GM18519 (cell line): Measurements from ENCODE around the gene RALB.

Source experiments
- ATAC-seq: cut with Tn5 transposase; IDR thresholded peaks from one replicate; pipeline ENCODE4 v1.9.1; 2021; ENCODE audit warnings: mild to moderate bottlenecking, moderate library complexity; ENCODE audit not compliant: unreplicated experiment, low FRiP score

Gene RALB, protein sequence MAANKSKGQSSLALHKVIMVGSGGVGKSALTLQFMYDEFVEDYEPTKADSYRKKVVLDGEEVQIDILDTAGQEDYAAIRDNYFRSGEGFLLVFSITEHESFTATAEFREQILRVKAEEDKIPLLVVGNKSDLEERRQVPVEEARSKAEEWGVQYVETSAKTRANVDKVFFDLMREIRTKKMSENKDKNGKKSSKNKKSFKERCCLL

DNA sequence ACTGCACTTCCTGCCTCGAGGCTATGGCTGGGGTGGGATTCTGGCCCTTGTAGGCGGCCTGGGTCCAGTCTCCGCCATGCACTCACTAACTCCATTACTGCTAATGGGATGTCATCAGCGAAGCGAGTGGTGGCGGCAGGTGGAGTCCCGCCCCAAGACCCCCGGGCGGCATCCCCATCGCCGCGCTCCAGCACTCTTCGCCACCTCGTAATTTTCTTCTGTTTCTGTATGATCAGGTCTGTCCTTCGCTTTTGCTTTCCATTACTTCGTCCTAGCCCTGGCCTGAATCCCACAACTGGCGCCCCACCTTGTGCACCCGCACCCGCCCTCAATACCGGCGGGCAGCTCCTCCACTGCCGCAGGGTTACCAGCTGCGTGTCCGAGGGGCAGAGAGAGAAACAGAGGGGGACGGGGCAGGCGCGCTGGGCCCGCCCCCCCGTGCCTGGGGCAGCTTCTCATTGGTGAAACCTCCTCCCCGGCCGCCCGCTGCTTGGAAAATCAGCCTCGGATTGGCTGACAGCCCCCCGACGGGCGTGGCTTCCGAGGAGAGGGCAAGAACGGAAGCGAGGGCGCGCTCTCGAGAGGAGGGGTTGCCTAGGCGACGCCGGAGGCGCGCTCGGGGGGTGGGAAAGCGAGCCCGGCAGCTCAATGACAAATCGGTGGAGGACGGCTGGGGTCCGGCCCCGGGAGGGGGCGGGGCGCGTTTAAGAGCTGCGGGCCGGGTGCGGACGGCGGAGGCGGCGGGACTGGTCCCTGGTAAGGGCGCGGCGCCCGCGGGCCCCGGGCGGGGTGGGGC, at the start of gene RALB:
RALB (plus strand) TSS at position 628 of the 796 bp plus-strand sequence. CDS start 25,813 bp downstream, outside the sequence.
- peak; percentile 85 for ATAC-seq

DNA sequence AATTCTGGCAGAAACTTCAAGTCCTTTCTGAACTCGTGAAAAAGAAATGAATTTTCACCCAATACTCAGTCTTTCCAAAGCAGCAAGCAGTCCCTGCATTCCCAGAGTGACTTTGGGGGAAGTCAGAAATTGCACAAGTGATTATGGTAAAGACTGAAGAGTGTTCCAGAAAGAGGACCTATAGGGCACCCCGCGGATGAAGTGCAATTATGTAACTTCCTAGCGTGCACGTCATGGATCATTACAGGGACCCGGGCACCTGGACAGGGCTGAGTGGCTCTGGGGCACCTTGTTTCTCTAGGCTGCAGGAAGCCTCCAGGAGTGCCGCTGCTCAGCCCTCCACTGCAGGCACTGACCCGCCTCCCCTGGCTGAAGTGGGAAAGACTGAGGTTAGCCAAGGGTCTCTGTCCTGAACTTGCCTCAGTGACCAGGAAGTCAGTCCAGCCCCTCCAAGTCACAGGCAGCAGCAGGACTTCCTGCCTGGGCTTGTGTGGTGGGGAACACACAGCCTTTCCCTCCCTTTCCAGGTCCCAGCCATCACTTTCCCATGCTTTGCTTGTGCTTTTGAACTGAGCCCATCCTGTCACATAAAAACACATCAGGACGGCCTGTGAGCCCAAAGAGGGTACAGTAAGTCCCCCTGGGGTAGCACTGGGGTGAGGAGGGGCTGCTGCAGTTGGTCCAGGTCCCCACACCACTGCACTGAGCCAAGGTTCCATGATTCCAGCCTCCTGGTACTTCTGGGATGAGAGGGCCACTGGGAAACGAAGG, 49.2 kb upstream of the RALB start:
- no peak for ATAC-seq

DNA sequence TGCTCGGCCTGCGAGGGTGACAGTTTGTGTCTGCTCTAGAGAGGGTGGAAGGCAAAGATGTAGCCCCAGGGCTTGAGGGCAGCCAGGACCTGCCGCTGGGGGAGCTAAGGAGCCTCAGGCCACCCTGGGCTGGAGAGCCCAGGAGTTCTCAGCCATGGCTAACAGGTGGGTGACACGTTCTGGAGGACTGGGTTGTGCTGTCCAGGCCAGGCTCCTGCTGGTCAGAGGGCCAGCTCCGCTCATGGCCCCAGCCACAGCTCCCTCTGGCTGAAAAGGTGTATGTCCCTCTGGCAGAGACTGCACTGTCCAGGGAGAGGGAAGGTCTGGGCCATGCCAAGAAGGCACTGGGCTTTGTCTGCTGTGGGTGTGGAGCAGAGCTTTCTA, 48.6 kb upstream of the RALB start:
- no peak for ATAC-seq

DNA sequence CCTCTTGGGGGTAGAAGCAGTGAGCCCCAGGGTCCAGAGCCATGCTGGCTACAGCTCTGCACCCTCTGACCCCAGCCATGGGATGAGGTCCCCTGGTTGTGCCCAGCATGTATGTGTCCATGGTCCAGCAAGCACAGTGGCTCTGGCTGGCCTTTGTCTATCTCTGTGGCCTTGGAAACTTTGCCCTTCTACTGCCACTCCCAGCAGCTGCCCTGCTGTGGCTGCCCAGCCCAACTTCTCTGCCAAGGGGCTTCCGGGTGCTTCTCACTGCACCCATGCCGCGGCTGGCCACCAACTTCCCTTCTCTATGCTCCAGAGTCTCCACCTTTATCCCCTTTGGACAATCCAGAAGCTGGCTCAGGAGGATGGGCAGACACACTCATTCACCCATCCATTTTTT, 48.2 kb upstream of the RALB start:
- no peak for ATAC-seq

DNA sequence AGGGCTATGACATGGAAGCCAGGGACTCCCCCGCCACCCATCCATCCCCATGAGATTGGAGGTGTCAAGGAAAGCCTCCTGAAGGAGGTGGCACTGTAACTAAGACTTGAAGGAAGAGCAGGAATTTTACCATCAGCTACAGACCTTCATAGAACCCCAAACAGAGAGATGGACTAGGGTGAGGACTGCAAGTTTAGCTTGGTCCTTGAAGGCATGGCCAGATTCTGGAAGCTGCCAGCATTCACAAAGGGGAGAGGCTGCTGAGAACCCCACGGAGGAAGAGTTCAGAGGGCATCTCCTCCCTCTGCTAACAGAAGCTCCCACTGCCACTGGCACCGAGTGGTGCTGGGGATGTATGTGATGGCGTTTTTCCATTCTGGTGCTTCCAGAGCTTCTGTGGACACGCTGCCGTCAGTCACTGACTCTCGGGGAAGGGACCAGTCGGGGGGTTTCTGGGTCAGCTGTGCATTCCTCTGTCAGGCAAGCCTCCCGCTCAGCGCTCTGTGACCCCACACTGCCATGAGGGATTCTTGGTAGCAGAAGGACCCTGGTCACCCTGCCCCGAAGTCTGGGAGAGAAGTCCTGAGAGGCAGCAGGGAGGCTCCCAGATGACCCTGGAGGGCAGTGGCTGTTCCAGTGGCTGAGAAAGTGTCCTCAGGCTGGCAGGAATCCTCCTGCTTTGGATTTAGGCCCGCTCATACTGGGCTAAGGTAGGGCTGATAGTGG, 47.5 kb upstream of the RALB start:
- no peak for ATAC-seq

DNA sequence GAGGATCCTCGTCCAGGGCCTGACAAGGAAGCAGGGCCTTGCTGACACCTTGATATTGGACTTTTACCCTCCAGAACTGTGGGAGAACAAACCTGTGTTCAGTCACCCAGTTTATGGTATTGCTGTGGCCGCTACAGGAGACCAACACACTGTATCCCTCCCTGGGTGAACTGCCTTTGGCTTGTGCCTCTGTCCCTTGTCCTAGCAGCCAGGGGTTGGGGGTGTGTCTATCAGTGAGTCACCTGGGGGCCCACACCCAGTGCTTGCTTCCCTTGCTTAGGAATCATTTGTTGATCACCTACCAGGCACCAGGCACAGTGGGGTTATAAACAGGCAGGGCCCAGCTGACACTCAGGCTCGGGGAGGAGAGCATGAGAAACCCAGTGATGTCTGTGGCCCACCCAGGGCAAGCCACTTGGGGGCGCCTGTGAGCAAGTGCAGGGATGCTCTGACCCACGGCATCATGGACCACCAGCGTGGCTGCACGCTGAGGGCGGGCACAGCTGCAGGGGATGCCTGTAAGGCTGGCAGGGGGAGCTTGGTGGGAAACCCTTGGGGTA, 46.5 kb upstream of the RALB start:
- ATAC-seq, result no peak

DNA sequence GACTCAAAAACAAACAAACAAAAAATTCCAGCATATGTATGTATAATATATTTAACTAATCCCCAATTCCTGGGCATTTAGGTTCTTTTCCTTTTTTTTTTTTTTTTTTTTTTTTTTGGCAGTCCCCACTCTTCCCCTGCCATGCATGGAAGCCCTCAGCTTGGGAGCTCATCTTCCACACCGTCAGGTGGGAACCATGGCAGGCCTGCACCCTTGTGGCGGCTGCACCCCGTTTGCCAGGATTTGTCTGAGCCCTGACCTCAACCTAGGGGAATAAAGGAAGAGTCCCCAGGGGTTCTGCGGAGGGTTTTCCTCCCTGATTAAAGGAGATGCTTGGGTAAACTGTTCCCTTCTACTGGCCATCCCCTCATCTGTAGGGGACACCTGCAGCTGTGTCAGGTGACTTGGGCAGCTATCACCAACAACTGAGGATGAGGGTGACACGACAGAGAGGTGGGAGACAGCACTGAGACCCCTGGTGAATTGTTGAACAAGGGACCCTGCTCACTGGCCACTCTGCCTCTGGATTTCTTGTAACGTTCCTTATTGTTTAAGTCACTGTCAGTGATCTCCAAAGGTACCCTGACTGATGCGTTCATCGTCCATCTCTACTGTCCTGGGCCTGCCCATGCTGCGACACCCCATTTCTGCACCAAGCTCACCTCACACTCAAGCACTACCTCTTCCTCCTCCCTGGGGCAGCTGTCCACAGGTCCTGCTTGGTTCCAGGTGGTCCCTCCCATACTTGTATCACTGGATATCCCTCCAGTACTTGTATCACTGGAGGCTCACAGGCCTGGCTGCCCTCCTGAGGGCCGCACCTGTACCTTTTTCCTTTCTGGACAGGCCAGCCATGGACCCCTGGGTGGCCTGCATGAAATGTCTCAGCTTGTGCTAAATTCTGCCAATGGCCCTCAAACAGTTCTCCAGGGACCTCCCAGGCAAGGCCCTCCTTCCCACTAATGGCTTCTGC, 44.0 kb upstream of the RALB start:
- ATAC-seq, result no peak

DNA sequence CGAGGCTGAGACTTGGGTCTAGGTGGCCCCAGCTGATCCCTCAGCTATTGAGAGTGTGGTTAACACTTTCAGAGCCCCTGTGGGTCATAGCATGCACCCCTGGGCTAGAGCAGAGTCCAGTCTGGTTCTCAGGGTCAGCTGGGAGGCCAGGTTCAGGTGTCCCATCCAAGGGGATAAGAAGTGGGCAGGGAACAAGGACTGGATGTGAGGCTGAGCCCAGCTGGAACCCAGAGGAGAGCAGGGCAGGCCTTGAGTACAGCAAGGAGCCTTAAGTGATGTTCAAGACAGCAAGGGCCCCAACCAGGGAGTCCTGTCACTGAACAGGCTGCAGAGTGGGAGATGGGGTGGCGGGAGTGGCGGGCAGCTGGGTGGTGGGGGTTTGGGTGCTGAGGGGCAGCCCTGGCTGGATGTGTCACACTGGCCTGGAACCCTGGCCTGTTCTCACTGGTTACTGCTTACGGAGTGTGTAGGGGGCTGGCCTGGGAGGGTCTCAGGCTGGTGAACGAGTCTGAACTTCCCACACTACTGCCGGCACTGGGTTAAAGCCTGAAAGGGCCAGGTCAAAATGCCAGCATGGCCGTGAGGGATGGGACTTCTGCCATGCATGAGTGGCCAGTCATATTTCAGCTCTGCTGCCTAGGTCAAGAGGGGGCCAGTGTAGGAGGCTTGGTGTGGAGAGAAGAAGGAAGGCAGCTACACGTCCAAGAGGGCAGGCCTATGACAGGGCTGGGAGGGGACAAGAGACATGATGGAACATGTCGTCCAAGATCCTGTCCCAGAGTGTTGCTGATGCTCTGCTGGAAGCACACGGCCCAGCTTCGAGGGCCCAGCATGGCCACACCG, 43.0 kb upstream of the RALB start:
- no peak for ATAC-seq

DNA sequence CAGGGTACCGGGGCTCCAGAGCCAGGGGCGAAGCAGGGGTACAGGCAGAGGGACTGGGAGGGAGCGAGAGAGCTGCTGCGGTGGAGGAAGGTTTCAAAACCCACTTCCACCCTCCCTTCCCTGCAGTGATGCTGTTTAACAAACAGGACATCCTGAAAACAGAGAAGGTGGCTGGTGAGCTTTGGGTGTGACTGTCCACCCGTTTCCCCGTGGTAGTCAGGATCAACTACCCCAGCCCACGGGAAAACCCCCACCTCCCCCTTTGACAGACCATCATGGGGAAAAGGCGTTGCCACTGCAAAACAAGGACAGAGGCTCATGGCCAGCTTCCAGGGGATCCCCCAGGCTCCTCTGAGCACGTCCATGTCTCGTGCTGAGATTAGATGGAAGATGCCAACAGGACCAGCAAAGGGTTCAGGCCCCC, 42.4 kb upstream of the RALB start:
- no peak for ATAC-seq

DNA sequence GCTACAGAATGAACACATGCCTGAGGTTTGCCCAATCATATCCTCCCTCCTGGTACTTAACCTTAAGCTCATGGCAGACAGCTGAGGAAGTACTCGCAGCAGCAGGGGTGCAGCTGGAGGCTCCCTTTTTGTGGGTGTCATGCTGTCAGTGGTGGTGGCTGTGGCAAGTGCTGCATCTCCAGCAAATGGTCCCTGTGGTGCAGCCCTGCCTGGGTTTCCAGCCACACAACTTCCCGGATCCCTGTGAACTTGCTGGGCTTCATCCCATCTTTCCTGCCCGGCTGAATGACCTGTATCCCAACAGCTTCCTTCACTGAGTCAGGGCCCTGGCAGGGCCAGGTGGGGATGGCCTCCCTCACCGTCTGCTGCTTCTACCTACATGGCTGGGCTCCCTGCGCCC, 34.5 kb upstream of the RALB start:
- no peak for ATAC-seq

DNA sequence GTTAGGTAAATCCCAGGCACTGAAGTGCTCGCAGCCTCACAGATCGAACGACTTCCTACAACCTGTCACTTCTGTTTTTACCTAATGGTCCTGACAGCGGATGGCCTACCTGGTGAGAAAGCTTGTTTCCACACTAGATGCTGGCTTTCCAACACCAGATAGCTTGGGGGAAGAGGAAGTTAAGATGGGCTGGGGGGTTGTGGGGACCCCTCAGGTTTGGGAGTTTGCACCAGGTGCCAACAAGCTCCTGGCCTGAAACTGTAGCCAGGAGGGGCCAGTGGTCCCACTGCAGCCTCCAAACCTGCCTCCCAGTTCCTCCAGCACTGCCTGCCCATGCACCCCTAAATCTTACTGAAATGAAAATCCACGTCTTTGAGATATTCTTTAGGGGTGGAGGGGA, 33.4 kb upstream of the RALB start:
- ATAC-seq, result no peak

DNA sequence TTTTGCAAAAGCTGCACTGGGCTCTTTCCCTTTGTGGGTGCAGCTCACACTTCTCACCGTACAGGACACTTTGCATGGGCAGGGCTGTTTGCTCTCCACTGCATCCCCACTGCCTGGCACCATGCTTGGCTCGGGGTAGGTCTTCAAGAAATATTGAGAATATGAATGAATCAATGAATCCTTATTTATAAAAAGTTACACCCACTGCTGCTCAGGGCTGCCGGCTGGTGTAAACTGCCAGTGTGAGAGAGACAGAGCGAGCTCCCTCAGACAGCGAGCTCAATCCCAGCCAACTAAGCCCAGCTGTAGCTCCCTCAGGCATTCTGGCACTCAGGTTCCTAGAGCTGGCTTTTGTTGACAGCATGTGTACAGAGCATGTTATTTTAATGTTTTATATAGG, 32.9 kb upstream of the RALB start:
- no peak for ATAC-seq

DNA sequence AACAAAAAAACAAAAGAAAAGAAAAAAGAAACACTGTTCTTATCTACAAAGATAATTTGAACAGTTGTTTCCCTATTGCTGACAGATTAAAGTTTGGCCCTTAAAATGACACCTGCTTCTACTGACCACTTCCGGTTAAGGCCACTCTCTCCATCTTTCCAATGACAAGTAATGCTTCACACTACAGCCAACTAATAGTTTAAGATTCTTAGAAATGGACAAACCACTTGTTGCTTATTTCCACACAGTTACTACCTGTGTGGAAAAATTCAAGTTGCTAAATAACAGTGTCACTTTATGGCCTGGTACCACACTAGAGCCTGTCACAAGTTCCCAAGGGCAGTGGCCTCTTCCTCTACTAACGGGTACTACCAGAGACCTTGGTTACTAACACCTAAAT, 31.9 kb upstream of the RALB start:
- no peak for ATAC-seq

DNA sequence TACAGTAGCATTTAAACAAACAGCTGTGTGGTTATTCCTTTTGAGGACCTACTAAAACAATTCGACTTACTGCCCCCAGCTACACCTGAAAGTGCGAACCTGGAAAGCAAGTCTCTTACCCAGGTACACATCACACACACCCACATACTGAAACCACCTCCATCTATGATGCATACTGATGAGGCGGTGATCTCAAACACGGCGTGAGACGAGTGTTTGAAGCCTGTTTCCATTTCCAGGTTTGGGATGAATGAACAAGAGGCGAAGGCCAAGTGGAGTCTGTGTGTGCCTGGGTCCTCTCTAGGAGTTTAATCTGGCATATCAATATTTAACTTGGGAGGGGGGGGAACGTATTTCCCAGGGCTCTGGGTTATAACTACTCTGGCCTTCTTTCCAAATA, 31.0 kb upstream of the RALB start:
- no peak for ATAC-seq

DNA sequence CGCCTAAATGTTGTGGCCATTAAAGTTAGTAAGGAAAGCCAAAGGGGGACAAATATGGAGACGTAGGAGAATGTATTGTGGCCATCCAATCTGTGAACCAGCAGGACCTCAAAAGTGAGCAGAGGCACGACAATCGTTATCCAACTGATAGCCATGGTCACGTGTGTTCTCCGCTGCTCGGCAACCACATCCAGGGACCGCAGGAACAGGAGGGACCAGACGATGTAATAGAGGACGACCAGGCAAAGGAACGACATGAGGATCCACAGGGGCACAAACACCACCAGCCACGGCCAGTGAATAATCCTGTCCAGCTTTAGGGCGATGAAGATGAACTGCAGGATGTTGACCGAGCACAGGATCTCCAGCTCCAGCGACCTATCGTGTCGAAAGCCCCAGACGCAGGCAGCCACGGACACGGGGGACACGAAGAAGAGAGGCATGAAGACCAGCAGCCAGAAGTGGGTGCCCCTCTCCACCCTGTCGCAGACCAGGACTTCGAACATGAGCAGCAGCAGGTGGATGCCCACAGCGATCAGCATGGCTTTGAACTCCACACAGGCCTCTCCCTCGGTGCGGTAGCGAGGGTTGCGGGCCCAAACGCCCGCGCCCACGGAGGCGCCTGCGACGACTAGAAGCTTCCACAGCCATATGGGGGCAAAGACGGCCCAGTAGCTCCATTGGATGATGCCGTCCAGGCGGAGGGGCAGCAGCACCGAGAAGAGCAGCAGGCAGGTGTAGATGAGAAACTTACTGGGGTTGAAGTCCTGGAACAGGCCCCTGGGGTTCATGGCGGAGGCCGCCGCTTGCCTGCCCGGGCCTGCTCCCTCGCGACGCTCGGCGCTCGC, 30.2 kb upstream of the RALB start:
- ATAC-seq, result no peak

DNA sequence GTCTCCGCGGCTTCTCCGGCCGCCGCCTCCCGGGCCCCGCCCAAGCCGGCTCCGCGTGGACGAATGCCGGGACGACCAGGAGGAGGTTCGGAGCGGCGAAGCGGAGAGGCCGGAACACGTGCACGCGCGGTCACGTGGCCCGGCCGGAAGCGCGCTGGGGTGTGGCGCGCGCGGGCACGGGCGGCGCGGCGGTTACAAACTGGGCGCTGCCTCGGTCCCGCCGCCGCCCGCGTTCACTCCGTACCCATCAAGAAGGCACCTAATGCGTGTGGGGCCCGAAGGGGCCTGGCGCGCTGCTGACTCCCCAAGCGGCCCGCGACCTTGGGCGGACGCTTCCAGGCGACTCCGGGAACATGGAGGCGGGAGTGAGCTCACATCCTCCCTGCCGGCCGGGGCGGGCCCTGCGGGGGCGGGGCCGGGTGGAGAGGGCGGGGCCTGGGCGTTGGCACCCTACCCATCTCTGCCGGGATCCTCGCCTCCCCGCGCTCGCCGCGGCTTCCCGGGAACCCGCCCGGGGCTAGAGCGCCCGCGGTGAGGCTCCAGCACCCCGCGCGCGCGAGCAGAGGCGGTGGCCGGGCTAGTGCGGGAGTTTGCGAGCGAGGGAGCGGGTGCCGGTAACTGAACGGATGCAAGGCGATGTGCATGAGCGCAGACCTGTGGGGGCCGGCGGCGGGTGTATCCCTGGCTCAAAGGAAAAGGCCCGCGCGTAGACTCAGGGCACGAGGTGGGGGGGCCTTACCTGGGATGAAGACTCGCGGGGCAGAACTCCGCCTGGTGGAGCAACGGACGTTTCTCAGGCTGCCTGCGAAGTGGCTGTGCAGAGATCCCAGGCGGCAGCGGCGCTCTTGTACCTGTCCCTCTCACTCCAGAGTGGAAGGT, 29.4 kb upstream of the RALB start, which contains the start of gene TMEM185B:
TMEM185B (minus strand) TSS at position 367 of the 879 bp plus-strand sequence. CDS start 424 bp downstream, outside the sequence.
- peak; percentile 69 for ATAC-seq
